ENCODE results near the gene SCYGR3.
"Not testable (repeated sequence)": the region's sequence is repeated elsewhere in the genome, so short reads cannot be mapped to it uniquely, and the experiment has no call there.

Gene SCYGR3

DNA sequence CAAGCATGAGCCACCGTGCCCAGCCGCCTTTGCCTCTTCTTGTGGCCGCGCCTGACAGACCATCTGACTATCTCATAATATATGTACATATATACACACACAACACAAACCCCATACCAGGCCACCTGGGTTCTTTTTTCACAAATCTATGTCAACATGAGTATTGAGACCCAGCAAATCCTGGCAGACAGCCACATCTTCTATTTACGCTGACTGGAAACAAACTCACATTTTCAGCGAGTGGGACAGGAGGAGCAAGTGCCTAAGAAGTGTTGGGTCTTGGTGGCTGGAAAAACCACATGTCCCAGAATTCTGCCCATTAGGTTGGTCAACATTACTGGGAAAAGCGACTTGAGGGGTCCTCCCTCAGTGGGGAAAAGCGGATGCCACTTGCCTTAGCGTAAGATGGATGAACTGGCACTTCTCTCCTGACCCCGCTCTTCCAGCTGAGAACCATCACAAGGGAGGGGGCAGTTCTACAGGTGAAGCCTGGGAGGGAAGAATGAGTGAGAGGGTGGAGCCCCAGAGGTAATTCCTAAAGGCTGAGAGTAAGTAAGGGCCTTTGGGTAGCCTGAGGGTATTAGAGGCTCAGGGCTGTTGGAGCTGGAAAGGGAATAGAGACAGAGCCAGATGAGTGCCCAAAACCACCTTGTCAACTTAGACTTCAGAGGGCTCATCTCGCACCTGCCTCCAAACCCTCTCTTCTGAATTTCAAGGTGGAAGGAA is 1.9 kb downstream of the SCYGR3 start:
- DNase-seq: no peak

DNA sequence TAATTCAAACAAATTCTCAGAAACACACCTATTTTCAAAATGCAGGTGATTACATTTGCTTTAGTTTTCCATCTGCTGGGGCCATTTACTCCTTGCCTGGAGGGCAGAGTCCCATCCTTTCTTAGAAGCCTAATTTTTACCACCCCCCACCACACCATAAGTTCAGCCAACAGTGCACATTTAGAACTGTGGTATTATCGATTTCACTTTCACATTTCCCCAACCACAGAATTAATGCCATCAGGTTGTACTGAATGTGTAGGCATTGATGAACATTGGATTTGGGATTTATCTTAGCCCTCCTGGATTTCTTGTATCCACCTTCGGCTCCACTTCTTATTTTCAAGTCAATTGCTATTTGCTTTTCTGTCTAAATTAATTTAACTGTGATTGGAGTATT is 4.5 kb downstream of the SCYGR3 start:
- DNase-seq: no peak

DNA sequence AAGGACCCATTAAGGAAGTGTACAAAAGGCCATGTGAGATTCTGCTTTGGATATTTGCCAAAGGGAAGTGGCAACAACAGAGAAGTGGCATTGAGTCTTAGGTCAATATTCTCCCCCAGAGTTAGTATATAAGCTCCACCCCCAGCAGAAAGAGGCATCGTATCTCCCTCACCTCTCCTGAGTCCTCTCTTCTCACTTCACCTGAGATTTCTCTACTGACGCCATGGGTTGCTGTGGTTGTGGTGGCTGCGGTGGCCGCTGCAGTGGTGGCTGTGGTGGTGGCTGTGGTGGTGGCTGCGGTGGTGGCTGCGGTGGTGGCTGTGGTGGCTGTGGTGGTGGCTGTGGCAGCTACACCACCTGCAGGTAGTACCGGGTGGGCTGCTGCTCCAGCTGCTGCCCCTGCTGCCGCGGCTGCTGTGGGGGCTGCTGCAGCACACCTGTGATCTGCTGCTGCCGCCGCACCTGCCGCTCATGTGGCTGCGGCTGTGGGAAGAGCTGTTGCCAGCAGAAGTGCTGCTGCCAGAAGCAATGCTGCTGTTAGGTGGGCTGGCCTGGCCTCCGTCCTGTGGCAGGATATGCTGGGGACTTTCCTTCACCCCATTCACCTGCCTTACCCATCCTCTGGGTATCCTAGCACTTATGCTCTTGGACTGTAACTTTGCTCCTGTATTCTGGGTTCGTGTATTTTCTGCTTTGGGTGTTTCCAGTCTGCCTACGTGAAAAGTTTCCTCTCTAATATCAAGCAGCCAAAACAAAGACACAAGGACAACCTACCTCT is 5.9 kb downstream of the SCYGR3 start:
- DNase-seq: peak; percentile 35

DNA sequence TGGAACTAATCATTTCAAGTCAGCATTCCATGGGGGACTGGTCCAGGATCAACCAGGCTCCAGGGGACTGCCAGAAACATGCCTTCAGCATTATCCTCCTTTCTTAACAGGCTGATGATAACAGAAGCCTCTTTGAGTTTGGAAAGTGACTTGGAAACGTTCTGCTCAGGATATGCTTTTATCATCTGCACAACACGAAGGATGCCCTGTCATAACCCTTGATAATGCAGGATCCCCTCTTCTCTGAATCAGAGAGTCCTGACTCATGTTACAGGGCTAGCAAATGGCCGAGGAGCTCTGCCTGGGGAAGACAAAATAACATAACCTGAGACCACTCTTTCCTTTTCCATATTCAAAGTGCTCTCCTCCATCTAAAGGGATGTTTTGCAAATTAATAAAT is 6.7 kb downstream of the SCYGR3 start:
- no peak for DNase-seq

DNA sequence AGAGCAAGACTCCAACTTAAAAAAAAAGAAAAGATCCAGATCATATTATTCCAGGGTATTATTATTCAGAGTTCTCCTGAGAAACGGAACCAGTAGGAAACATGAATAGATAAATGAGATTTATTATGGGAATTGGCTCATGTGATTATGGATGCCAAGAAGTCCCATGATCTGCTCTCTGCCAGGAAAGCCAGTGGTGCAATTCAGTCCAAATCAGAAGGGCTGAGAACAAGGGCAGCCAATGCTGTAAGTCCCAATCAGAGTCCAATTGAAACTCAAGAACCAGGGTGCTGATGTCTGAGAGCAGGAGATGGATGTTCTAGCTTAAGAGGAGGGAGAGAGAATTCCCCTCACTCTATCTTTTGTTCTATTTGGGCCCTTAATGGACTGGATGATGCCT is 8.2 kb downstream of the SCYGR3 start:
- DNase-seq: no peak

DNA sequence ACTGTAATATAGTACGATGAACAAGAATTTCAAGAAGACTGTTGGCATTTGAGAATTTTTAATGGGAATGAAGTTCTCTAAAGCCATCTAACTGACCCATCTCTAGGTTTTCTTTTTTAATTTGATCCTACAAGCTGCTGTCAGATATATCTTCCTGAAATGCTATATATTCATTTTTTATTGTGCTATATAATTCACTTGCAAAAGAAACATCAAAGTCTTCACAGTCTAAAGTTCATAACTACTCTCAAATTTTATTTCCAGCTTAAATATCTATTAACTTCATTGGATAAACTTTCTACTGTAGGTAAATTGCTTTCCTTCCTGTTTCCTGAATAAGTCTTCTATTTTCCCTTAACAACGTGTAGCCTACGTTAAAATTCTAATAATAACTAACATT is 12.3 kb downstream of the SCYGR3 start:
- DNase-seq: no peak

DNA sequence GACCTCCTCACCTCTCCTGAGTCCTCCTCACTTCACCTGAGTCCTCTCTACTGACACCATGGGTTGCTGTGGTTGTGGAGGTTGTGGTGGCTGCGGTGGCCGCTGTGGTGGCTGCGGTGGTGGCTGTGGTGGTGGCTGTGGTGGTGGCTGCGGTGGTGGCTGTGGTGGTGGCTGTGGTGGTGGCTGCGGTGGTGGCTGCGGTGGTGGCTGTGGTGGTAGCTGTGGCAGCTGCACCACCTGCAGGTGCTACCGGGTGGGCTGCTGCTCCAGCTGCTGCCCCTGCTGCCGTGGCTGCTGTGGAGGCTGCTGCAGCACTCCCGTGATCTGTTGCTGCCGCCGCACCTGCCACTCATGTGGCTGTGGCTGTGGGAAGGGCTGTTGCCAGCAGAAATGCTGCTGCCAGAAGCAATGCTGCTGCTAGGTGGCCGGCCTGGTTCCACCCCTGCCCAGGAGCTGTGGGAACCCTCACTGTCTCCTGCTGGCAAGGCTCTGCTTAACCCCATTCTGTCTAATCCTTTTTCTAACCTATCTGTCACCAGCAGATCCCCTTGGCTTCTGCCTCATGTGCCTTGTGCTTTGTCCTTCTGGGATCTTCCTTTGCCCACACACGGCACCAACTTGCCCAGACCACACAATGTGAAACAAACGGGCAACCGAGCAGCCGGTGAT is 15.7 kb downstream of the SCYGR3 start, which contains the start of gene SCYGR2:
SCYGR2 (plus strand) TSS at position 59 of the 669 bp plus-strand sequence; CDS start at position 59, 0 bp downstream.
- not testable (repeated sequence) for DNase-seq

DNA sequence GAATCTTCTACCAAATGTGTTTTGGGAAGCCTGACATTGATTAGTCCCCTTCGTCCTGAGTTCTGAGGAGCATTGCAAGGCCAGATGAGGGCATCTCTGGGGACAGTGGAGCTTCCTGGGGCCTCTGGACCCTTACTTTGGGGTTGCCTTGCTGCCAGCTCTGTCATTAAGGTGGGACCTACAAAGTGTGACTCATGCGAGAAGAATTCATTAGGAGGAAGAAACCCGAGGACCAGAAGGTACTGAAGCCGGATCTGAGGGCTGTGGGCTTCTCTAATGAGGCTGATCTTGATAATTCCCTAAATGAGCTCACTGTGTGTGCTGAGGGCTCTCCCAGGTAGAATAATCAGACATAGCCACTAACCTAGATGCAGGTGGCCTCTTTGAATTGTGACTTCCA is 16.6 kb downstream of the SCYGR3 start:
- DNase-seq: no peak

DNA sequence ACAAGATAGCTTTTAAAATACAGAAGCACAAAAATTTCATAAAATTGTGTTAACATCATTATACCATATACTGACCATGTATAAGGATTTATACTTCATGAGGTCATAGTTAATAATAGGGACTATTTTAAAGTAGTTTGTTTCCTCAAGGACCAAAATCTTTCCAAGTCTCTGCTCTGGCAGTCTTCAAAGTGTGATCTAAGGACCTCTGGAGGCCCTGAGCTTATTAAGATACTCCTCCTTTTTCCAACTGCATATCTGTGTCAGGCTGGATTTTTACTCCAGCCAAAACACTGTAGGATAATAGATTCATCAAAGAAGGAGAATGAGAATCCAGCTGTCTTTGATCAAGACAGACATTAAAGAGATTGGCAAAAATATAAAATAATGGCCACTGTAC is 17.6 kb downstream of the SCYGR3 start:
- no peak for DNase-seq

DNA sequence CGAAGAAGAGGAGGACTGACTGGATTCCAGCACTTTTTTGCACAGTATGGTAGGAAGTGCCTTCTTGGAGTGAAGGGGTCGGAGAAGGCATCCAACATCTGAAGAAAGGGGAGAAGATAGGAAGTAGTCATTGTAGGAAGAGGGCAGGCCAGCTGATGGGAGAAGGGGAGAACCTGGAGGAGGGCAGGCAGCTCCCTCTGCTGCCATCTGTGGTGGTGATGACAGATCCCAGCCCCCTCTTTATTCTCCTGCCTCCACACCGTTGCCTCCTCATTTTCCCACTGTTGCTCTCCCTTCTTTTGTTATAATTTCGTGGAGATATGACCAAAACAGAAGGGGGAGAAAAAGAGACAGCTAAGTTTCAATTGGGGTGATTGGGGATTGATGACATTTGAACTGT is 18.8 kb downstream of the SCYGR3 start:
- no peak for DNase-seq

DNA sequence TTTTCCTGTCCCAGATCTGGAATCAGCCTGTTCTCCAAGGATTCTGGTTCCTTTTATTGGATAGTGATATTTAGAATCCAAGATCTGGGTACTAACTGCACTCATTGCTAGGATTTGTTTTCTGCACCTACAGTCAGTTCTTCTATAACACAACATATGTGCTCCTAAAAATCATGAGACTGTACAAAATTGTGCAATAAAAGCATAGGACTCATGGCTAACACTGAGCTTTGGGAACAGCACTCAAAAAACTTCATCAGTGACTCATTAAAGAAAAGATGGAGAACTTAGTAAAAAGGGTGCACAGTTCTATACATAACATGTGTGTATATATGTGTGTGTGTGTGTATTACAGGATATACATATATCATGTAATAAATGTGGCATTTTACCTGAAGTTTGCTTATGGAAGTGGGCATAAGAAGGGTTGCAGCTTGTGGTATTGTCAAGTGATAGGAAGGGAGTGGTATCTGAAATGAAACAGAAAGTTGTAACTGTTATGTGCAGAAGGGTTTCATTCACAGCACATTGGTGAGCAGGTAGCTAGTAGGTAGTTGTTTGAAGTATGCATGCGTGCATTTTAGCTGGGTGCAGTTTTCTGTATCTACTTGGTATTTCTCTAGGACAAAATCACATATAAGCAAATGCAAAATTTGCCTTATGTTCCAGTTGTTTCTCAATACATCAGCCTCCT is 21.8 kb downstream of the SCYGR3 start:
- no peak for DNase-seq

DNA sequence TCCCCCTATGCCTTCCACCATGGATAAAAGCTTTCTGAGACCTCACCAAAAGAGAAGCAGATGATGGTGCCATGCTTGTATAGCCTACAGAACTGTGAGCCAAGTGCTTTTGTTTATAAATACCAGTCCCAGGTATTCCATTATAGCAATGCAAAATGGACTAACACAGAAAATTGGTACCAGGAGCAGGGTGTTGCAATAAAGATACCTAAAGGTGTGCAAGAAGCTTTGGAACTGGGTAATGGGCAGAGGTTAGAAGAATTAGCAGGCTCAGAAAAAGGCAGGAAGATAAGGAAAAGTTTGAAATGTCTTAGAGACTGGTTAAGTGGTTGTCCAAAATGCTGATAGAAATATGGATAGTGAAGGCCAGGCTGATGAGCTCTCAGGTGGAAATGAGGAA is 32.3 kb downstream of the SCYGR3 start:
- DNase-seq: no peak

DNA sequence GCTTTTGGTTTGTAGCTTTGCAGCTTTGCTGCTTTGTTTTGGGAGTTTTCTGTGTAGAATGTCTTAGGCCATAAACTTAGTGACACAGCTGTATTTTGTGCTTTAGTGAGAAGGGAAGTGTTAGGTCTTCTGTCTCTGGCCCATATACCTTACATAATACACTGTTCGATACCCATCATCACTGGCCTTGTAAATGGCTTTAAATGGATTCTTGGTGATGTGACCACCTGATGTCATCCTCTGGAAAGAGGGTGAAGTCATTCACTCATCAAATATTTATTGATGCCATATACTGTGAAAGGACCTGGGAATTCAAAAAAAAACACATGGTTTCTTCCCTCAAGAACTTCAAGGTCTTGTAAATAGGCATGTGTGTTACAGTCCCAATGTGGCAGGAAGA is 34.8 kb downstream of the SCYGR3 start:
- DNase-seq: no peak

DNA sequence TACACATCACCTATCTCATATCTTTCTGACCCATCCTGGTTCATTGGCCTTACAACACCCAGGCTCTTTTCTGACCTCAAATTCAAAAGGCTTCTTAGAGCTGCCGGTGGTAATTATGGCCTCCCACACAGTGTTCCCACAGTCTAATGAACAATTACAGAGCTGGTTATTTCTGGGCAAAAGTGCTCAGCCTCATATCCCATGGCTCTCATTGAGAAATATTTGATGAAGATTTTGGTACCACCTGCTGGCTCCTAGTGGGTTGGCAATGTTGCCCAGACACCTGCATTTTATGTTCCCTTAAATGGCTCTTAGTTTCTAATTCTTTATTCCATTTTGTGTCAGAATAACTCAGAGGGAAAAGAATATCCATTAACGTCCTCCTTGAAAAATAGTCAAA is 36.0 kb downstream of the SCYGR3 start:
- no peak for DNase-seq

DNA sequence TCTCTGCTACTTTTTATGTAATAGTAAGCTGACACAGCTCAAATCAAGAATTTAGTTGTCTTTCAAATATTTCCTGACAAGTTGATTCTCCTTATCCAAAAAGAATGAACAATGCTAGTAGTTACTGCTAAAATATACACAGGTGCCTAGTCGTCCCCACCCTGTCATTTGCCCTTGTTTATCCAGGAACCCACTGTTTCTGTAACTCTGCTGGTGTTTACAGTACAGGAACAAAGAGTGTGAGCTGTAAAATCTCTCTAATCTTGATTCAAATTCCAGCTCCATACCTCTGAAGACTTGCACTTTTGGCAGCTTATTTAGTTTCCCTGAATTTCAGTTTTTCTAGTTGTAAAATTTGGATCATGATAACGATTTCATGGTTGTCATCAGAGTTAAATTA is 37.1 kb downstream of the SCYGR3 start:
- no peak for DNase-seq

DNA sequence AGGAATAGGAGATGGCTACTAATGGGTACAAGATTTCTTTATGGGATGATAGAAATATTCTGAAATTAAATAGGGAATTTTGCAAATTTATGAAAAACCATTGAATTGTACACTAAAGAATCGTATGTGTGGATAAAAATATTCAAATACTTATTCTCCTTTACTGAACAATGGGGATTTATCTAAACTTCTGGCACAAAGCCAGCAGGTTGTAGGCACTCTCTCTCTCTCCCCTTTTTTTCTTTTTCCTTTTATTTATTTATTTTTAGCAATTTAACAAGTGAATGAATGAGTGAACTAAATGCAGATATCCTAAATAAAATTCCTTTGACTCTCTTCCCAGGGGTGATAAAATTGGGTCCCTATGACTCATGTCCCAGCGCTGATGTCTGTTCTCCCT is 37.8 kb downstream of the SCYGR3 start:
- no peak for DNase-seq

DNA sequence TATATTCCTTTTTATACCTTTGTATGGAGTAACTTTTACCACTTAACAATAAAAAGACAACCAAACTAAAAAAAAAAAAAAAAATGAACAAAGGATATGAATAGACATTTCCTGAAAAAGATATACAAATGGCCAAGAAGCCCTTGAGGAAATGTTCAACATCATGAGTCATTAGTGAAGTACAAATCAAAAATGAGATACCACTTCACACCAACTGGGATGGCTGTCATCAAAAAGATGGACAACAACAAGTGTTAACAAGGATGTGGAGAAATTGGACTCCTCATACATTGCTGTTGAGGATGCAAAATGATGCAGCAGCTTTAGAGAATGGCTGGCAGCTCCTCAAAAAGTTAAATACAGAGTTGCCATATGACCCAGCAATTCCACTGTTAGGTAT is 38.5 kb downstream of the SCYGR3 start:
- no peak for DNase-seq

DNA sequence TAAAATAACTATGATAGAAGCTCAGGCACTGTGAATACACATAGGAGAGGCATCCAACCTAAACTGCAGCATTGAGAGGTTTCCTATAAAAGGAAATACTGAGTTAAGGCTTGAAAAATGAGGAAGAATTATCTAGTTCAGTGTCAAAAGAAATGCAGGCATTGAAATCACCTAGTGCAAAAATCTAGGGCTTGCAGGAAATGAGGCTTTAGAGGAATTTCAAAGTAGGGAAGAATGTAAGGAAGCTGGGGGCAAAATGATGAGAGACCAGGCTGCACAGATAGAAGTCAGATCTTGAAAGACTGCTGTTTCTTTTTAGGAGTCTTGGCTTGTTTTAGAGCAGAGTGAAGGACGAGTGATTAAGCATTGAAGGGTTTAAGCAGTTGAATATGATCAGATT is 44.0 kb downstream of the SCYGR3 start:
- no peak for DNase-seq

DNA sequence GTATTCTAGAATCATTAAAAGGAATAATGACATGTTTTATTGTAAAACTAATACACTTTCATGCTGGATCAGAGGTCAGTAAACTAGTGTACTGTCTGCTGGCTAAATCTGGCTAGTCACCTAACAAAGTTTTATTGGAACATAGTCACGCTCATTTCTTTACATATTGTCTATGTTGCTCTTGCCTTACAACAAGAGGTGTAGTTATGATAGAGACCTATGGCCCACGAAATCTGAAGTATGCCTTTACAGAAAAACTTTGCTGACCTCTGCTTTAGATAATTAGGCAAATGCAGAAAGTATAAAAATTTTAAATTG is 45.8 kb downstream of the SCYGR3 start:
- no peak for DNase-seq

DNA sequence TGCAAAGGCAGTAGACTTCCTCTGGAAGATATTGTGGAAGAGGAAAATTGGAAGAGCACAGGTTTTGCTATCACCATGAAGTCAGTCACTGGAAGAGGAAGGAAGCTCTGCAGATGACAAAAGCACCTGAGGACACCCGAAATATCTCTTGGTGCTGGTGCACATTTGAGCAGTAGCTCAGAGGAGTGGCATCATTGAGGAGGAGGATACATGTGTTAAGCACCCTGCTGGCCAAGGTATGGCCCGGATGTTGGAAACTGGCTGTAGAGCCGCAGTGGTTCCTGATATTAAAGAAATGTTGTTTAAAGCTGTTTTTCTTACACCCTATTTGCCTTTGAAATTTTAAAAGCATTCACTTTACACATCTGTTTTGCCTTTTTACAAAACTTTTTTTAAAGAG is 48.6 kb downstream of the SCYGR3 start:
- no peak for DNase-seq

DNA sequence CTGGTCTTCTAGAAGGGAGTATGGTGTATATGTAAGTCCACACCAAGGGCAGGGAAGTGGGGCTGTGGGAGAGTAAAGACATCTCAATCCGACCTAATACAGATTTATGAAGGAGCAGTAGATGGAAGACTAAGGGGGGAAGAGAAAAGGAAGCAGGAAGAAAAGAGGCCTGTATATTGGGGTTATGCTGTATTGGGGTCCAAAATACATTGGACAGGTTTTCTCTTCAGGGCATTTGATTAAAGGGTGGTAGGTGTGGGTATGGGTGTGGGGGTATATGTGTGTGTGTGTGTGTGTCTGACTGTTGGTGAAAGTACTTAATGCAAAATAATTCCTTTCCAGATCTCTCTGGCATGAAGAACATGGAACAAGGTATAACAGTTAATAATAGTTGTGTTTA is 49.6 kb downstream of the SCYGR3 start:
- DNase-seq: no peak
